ENCODE results near the gene HLF. TPM values are rescaled to one million over a fixed set of nuclear protein-coding genes. Genes with fewer than 3 reads are reported as not detected.

The HLF gene
- total and polyA plus RNA-seq, 10 of the 15 experiments (the other 5 are each of a cell fraction or from before 2014, with no cell fraction given), result 0.01 to 0.33 (median 0.20) TPM; not detected in 3

GRCh38 chr17:55303008-55303493 is 38.3 kb downstream of the HLF start (continued):
- TF ChIP-seq, protein P1, sequence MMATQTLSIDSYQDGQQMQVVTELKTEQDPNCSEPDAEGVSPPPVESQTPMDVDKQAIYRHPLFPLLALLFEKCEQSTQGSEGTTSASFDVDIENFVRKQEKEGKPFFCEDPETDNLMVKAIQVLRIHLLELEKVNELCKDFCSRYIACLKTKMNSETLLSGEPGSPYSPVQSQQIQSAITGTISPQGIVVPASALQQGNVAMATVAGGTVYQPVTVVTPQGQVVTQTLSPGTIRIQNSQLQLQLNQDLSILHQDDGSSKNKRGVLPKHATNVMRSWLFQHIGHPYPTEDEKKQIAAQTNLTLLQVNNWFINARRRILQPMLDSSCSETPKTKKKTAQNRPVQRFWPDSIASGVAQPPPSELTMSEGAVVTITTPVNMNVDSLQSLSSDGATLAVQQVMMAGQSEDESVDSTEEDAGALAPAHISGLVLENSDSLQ (IDR thresholded peaks at IDR 0.05), result no peak
- no peak for TF ChIP-seq MYB (IDR thresholded peaks at IDR 0.05; ENCODE audit: borderline replicate concordance, low read depth, low read length)
- no peak for TF ChIP-seq JUND (IDR thresholded peaks at IDR 0.05; ENCODE audit: low read depth, low read length)
- TF ChIP-seq, protein P2, sequence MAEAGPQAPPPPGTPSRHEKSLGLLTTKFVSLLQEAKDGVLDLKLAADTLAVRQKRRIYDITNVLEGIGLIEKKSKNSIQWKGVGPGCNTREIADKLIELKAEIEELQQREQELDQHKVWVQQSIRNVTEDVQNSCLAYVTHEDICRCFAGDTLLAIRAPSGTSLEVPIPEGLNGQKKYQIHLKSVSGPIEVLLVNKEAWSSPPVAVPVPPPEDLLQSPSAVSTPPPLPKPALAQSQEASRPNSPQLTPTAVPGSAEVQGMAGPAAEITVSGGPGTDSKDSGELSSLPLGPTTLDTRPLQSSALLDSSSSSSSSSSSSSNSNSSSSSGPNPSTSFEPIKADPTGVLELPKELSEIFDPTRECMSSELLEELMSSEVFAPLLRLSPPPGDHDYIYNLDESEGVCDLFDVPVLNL (IDR thresholded peaks at IDR 0.05; ENCODE audit: low read depth, low read length), result no peak

GRCh38 chr17:55303701-55304145 is 39.0 kb downstream of the HLF start:
- no peaks in the 10 kb centered on the region for H3K4me1 ChIP-seq (ENCODE audit: control insufficient read depth, insufficient read depth, low read length)
- no peak overlapping the region for H3K4me3 ChIP-seq
- no peak overlapping the region for H3K27ac ChIP-seq (ENCODE audit: control insufficient read depth, insufficient read depth)
- FAIRE-seq, result no peak
- H3K27me3 ChIP-seq (replicated peaks in 1 of 2; ENCODE audit: control insufficient read depth in 2 of 2, insufficient read depth in 2 of 2, low read length in 1 of 2), result no peaks in the 10 kb centered on the region; a peak in 1 of 4 replicates
- POLR2A ChIA-PET, result interaction anchor here (0.7 kb wide), 1 partner anchor 22 kb away, joined by 3 read pairs; no protein-coding TSS in a partner anchor
- RAD21 ChIA-PET (ENCODE audit: unreplicated experiment), result no interaction called here
- H2AFZ ChIP-seq (ENCODE audit: control insufficient read depth, low read depth, low read length), result no peak overlapping the region
- WGBS (ENCODE audit: insufficient coverage, insufficient replicate concordance, low lambda C conversion rate, missing lambda C conversion rate), result 16% methylated on average over 7 of the region's 7 CpGs
- ATAC-seq, result peak; percentile 71
- CTCF ChIA-PET, result interaction anchor here (0.9 to 1.7 kb wide), 10 partner anchors 9 to 311 kb away, joined by 3 to 7 read pairs (median 3); no protein-coding TSS in a partner anchor
- intact Hi-C loops (cut with micrococcal nuclease; ENCODE audit: unreplicated experiment) (no loop called here), in situ Hi-C loops (cut with MboI) (no loop called here)
- SMC1A ChIA-PET (ENCODE audit: uncharacterized antibody, unreplicated experiment), result interaction anchor here (0.8 to 1.5 kb wide), 6 partner anchors 10 to 310 kb away, joined by 3 to 9 read pairs (median 3); no protein-coding TSS in a partner anchor
- DNase-seq (ENCODE audit: low read depth, low spot score), result no peak
- no TSS peak for BruUV-seq (replicated peaks)
- H3K79me2 ChIP-seq (ENCODE audit: control insufficient read depth, insufficient read depth, low read length), result no peaks in the 10 kb centered on the region
- H3K4me2 ChIP-seq (ENCODE audit: control insufficient read depth, insufficient read depth), result no peak overlapping the region
- no peak overlapping the region for H3K9ac ChIP-seq (ENCODE audit: control insufficient read depth, insufficient read depth, low read length)
- no peaks in the 10 kb centered on the region for H3K36me3 ChIP-seq (ENCODE audit: control insufficient read depth in 2 of 2, insufficient read depth in 2 of 2, low read length in 1 of 2)
- H4K20me1 ChIP-seq (ENCODE audit: control insufficient read depth, insufficient read depth), result no peaks in the 10 kb centered on the region
- H3K9me3 ChIP-seq (replicated peaks; ENCODE audit: control insufficient read depth, insufficient read depth, low read length), result no peaks in the 10 kb centered on the region
- TF ChIP-seq NFYB (IDR thresholded peaks at IDR 0.05; ENCODE audit: insufficient read depth, low read depth, low read length) (no peak), RFX5 (IDR thresholded peaks at IDR 0.05; ENCODE audit: low read depth, low read length) (no peak), MTA2 (IDR thresholded peaks at IDR 0.05; ENCODE audit: low read depth) (no peak), CREB1 (IDR thresholded peaks at IDR 0.05; ENCODE audit: low read depth) (no peak), GATAD2B (conservative IDR thresholded peaks at IDR 0.05; ENCODE audit: low read depth) (no peak), CBX3 (IDR thresholded peaks at IDR 0.05; ENCODE audit: borderline replicate concordance, low read depth) (no peak), NFXL1 (IDR thresholded peaks at IDR 0.05; ENCODE audit: borderline replicate concordance) (no peak), PML (IDR thresholded peaks at IDR 0.05; ENCODE audit: low read length) (no peak), MYC (IDR thresholded peaks at IDR 0.05; ENCODE audit: insufficient read depth, insufficient read length, insufficient replicate concordance, low read length, severe bottlenecking) (no peak), DPF2 (IDR thresholded peaks at IDR 0.05) (no peak), POLR2AphosphoS5 (IDR thresholded peaks at IDR 0.05; ENCODE audit: low read length) (no peak), ETV6 (conservative IDR thresholded peaks at IDR 0.05 in 1 of 2, IDR thresholded peaks at IDR 0.05 in 1 of 2; ENCODE audit: borderline replicate concordance in 1 of 2, low read depth in 1 of 2) (no peak), ZBED1 (IDR thresholded peaks at IDR 0.05; ENCODE audit: borderline replicate concordance) (no peak), CEBPB (IDR thresholded peaks at IDR 0.05; ENCODE audit: borderline replicate concordance in 1 of 2, low read depth in 2 of 2, low read length in 2 of 2) (no peak)
- TF ChIP-seq, protein P3, sequence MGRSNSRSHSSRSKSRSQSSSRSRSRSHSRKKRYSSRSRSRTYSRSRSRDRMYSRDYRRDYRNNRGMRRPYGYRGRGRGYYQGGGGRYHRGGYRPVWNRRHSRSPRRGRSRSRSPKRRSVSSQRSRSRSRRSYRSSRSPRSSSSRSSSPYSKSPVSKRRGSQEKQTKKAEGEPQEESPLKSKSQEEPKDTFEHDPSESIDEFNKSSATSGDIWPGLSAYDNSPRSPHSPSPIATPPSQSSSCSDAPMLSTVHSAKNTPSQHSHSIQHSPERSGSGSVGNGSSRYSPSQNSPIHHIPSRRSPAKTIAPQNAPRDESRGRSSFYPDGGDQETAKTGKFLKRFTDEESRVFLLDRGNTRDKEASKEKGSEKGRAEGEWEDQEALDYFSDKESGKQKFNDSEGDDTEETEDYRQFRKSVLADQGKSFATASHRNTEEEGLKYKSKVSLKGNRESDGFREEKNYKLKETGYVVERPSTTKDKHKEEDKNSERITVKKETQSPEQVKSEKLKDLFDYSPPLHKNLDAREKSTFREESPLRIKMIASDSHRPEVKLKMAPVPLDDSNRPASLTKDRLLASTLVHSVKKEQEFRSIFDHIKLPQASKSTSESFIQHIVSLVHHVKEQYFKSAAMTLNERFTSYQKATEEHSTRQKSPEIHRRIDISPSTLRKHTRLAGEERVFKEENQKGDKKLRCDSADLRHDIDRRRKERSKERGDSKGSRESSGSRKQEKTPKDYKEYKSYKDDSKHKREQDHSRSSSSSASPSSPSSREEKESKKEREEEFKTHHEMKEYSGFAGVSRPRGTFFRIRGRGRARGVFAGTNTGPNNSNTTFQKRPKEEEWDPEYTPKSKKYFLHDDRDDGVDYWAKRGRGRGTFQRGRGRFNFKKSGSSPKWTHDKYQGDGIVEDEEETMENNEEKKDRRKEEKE (IDR thresholded peaks at IDR 0.05), result no peak

Data from GM12878 (cell line).